ENCODE results near the gene SCN9A.

Gene SCN9A

GRCh38 chr2:166180951-166181812 is 194.6 kb downstream of the SCN9A start:
- no peak for DNase-seq (ENCODE audit: low read depth in 2 of 2, low spot score in 1 of 2)

GRCh38 chr2:166179201-166179600 is 196.5 kb downstream of the SCN9A start:
- DNase-seq (ENCODE audit: low read depth in 2 of 2, low spot score in 1 of 2) = no peak

- DNase-seq (ENCODE audit: low read depth in 2 of 2, low spot score in 1 of 2) = no peak
These were observed 202.5 kb downstream of the SCN9A start for GRCh38 chr2:166173263-166173662.

GRCh38 chr2:166171216-166171615 is 204.5 kb downstream of the SCN9A start:
- DNase-seq (ENCODE audit: low read depth in 2 of 2, low spot score in 1 of 2) = no peak

GRCh38 chr2:166170356-166170755 is 205.4 kb downstream of the SCN9A start:
- DNase-seq (ENCODE audit: low read depth in 2 of 2, low spot score in 1 of 2) = no peak

- no peak for DNase-seq (ENCODE audit: low read depth in 2 of 2, low spot score in 1 of 2)
These were observed 208.3 kb downstream of the SCN9A start for GRCh38 chr2:166167449-166167848.

- DNase-seq (ENCODE audit: low read depth in 2 of 2, low spot score in 1 of 2) = no peak
These were observed 212.0 kb downstream of the SCN9A start for GRCh38 chr2:166163775-166164174.

GRCh38 chr2:166158546-166158945 is 217.2 kb downstream of the SCN9A start:
- no peak for DNase-seq (ENCODE audit: low read depth in 2 of 2, low spot score in 1 of 2)

- DNase-seq (ENCODE audit: low read depth in 2 of 2, low spot score in 1 of 2) = no peak
These were observed 218.2 kb downstream of the SCN9A start for GRCh38 chr2:166157578-166157977.

- DNase-seq (ENCODE audit: low read depth in 2 of 2, low spot score in 1 of 2) = no peak
These were observed 218.7 kb downstream of the SCN9A start for GRCh38 chr2:166156985-166157490.

GRCh38 chr2:166155589-166155988 is 220.2 kb downstream of the SCN9A start:
- DNase-seq (ENCODE audit: low read depth in 2 of 2, low spot score in 1 of 2) = no peak

GRCh38 chr2:166154685-166155338 is 220.9 kb downstream of the SCN9A start:
- no peak for DNase-seq (ENCODE audit: low read depth in 2 of 2, low spot score in 1 of 2)

- DNase-seq (ENCODE audit: low read depth in 2 of 2, low spot score in 1 of 2) = no peak
These were observed 223.7 kb downstream of the SCN9A start for GRCh38 chr2:166152064-166152463.

GRCh38 chr2:166148500-166149400 is 227.0 kb downstream of the SCN9A start:
- DNase-seq (ENCODE audit: low read depth in 2 of 2, low spot score in 1 of 2) = no peak

GRCh38 chr2:166147883-166148282 is 227.9 kb downstream of the SCN9A start:
- no peak for DNase-seq (ENCODE audit: low read depth in 2 of 2, low spot score in 1 of 2)

All from stimulated activated CD8-positive, alpha-beta memory T cell treated with anti-CD3 and anti-CD28 coated beads, Interleukin-4, amount 100 ng/mL, for 1 hour (primary cell).